ENCODE results near the gene CTDSP2. TPM values are rescaled to one million over a fixed set of nuclear protein-coding genes. Genes with fewer than 3 reads are reported as not detected.

Gene CTDSP2
- total and polyA plus RNA-seq, 10 of the 15 experiments (the other 5 are each of a cell fraction or from before 2014, with no cell fraction given), result 17.3 to 98.2 (median 54.1) TPM

DNA sequence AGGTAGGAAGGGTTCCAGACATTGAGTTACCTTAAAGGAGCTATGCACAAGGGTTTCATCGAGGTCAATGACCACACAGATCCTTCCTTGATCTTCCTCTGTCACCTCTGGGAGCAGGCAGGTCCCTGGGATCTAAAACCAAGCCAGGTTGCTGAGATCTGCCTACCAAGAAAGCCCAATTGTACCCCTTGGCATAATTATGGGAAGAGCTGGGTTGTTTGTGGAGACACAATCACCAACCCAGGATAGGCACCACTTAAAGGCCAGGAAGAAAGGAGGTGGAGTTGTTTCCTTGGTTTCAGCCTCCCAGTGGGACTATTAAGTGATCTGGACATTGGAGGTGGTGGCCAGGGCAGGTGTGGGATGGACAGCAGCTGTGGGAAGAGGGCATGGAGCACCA, 19.6 kb downstream of the CTDSP2 start (continued):
- TF ChIP-seq, protein P1, sequence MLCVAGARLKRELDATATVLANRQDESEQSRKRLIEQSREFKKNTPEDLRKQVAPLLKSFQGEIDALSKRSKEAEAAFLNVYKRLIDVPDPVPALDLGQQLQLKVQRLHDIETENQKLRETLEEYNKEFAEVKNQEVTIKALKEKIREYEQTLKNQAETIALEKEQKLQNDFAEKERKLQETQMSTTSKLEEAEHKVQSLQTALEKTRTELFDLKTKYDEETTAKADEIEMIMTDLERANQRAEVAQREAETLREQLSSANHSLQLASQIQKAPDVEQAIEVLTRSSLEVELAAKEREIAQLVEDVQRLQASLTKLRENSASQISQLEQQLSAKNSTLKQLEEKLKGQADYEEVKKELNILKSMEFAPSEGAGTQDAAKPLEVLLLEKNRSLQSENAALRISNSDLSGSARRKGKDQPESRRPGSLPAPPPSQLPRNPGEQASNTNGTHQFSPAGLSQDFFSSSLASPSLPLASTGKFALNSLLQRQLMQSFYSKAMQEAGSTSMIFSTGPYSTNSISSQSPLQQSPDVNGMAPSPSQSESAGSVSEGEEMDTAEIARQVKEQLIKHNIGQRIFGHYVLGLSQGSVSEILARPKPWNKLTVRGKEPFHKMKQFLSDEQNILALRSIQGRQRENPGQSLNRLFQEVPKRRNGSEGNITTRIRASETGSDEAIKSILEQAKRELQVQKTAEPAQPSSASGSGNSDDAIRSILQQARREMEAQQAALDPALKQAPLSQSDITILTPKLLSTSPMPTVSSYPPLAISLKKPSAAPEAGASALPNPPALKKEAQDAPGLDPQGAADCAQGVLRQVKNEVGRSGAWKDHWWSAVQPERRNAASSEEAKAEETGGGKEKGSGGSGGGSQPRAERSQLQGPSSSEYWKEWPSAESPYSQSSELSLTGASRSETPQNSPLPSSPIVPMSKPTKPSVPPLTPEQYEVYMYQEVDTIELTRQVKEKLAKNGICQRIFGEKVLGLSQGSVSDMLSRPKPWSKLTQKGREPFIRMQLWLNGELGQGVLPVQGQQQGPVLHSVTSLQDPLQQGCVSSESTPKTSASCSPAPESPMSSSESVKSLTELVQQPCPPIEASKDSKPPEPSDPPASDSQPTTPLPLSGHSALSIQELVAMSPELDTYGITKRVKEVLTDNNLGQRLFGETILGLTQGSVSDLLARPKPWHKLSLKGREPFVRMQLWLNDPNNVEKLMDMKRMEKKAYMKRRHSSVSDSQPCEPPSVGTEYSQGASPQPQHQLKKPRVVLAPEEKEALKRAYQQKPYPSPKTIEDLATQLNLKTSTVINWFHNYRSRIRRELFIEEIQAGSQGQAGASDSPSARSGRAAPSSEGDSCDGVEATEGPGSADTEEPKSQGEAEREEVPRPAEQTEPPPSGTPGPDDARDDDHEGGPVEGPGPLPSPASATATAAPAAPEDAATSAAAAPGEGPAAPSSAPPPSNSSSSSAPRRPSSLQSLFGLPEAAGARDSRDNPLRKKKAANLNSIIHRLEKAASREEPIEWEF (IDR thresholded peaks at IDR 0.05; ENCODE audit: insufficient replicate concordance, low read depth, low read length), result no peak
- no peak for TF ChIP-seq ZNF217 (IDR thresholded peaks at IDR 0.05)
- TF ChIP-seq KAT2A (conservative IDR thresholded peaks at IDR 0.05; ENCODE audit: control insufficient read depth, low read depth, low read length), result no peak
- TF ChIP-seq, protein P2, sequence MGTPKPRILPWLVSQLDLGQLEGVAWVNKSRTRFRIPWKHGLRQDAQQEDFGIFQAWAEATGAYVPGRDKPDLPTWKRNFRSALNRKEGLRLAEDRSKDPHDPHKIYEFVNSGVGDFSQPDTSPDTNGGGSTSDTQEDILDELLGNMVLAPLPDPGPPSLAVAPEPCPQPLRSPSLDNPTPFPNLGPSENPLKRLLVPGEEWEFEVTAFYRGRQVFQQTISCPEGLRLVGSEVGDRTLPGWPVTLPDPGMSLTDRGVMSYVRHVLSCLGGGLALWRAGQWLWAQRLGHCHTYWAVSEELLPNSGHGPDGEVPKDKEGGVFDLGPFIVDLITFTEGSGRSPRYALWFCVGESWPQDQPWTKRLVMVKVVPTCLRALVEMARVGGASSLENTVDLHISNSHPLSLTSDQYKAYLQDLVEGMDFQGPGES (IDR thresholded peaks at IDR 0.05), result no peak
- no peak for TF ChIP-seq YBX1 (IDR thresholded peaks at IDR 0.05)
- TF ChIP-seq CHD4 (IDR thresholded peaks at IDR 0.05), result no peak
- TF ChIP-seq, protein P3, sequence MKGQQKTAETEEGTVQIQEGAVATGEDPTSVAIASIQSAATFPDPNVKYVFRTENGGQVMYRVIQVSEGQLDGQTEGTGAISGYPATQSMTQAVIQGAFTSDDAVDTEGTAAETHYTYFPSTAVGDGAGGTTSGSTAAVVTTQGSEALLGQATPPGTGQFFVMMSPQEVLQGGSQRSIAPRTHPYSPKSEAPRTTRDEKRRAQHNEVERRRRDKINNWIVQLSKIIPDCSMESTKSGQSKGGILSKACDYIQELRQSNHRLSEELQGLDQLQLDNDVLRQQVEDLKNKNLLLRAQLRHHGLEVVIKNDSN (IDR thresholded peaks at IDR 0.05; ENCODE audit: borderline replicate concordance, extremely low read length, insufficient read depth, low read depth, low read length), result no peak
